ENCODE measurements around the gene EXOC6B. TPM values are rescaled to one million over a fixed set of nuclear protein-coding genes. Genes with fewer than 3 reads are reported as not detected.

Gene EXOC6B
- total and polyA plus RNA-seq, 2 of the 8 experiments (the other 6 are each of a cell fraction or from before 2014, with no cell fraction given) = 13.5 to 33.0 TPM

- H3K23me2 ChIP-seq (ENCODE audit: low read depth, low read length) = no peaks in the 10 kb centered on the region
- no peaks in the 10 kb centered on the region for H3K27me3 ChIP-seq (replicated peaks in 1 of 4; ENCODE audit: control insufficient read depth in 3 of 4, extremely low read depth in 1 of 4, insufficient read depth in 3 of 4, low read length in 3 of 4)
- H4K8ac ChIP-seq (ENCODE audit: extremely low read depth, insufficient read depth, low read length) = no peak overlapping the region
- peaks cover 0 to 6% (median 0%) of the 10 kb centered on the region in 4 experiments; a peak in 2 of 8 replicates for H3K36me3 ChIP-seq (ENCODE audit: control insufficient read depth in 2 of 4, insufficient read depth in 4 of 4, low read length in 3 of 4)
- 16% methylated on average over 4 of the region's 4 CpGs; no CpG with 5 or more reads in 1 of the 2 experiments for WGBS, 2 experiments (ENCODE audit: extremely low coverage in 1 of 2, insufficient coverage in 1 of 2, insufficient read length in 1 of 2, insufficient replicate concordance in 2 of 2, low coverage in 1 of 2, low lambda C conversion rate in 2 of 2, missing lambda C conversion rate in 1 of 2)
- no peak overlapping the region for H2BK120ac ChIP-seq (replicated peaks; ENCODE audit: low read depth, low read length)
- peaks cover 0 to 9% (median 1%) of the 10 kb centered on the region in 4 experiments; a peak in 2 of 7 replicates for H3K4me1 ChIP-seq (replicated peaks in 1 of 4; ENCODE audit: control insufficient read depth in 3 of 4, insufficient read depth in 4 of 4, low read length in 3 of 4)
- H3K14ac ChIP-seq (ENCODE audit: insufficient read length) = no peak overlapping the region
- no peak overlapping the region; the same call in 1 of the 2 replicates for H3K18ac ChIP-seq (ENCODE audit: extremely low read depth, low read length)
- peak; percentile 82 for FAIRE-seq
- H2BK20ac ChIP-seq (ENCODE audit: low read length) = no peak overlapping the region
- no peak overlapping the region for H2AFZ ChIP-seq (ENCODE audit: low read length)
- H3K79me2 ChIP-seq (ENCODE audit: control insufficient read depth in 1 of 2, insufficient read depth in 2 of 2, low read length in 2 of 2) = no peaks in the 10 kb centered on the region
- DNase-seq (ENCODE audit: low read depth in 1 of 2, low spot score in 2 of 2) = no peak
- H3K9ac ChIP-seq (replicated peaks in 1 of 4; ENCODE audit: extremely low read depth in 1 of 4, low read depth in 3 of 4, low read length in 3 of 4) = no peak overlapping the region
- H2BK12ac ChIP-seq (ENCODE audit: low read depth, low read length) = no peak overlapping the region
- no peak overlapping the region for H3K56ac ChIP-seq (replicated peaks; ENCODE audit: insufficient read length, low read depth, low read length)
- no peak overlapping the region for H4K91ac ChIP-seq (replicated peaks; ENCODE audit: insufficient read length, low read length)
- H4K5ac ChIP-seq (ENCODE audit: insufficient read length, low read depth, low read length) = no peak overlapping the region
- H3K9me3 ChIP-seq (ENCODE audit: insufficient read depth in 2 of 2, low read depth in 1 of 2, low read length in 1 of 2) = no peaks in the 10 kb centered on the region
- ChIA-PET CTCF (ENCODE audit: partially characterized antibody) (interaction anchor here (0.6 to 2.3 kb wide), 4 partner anchors 27 to 1564 kb away, joined by 3 to 9 read pairs (median 3); no protein-coding TSS in a partner anchor), POLR2A (ENCODE audit: partially characterized antibody) (interaction anchor here (0.6 to 1.1 kb wide), 2 partner anchors 12 to 731 kb away, joined by 3 read pairs; no protein-coding TSS in a partner anchor)
- H3K4me3 ChIP-seq (ENCODE audit: extremely low read depth in 1 of 4, insufficient read depth in 2 of 4, low read depth in 3 of 4, low read length in 4 of 4) = peak overlapping the region in 1 of 4 experiments; percentile 46; a peak in 2 of 8 replicates
- no peaks in the 10 kb centered on the region for H3K79me1 ChIP-seq (ENCODE audit: low read depth, low read length)
- peak overlapping the region; percentile 45; the same call in 1 of the 2 replicates for H3K27ac ChIP-seq (ENCODE audit: low read depth, low read length)
- no peak overlapping the region for H2BK5ac ChIP-seq (ENCODE audit: low read depth, low read length)
- H3K4me2 ChIP-seq (ENCODE audit: insufficient read depth in 1 of 2, low read depth in 2 of 2, low read length in 2 of 2) = peak overlapping the region; percentile 44 to 69
- H3K4ac ChIP-seq (replicated peaks; ENCODE audit: insufficient read length, low read depth, low read length) = no peak overlapping the region
- no peak overlapping the region for H2AK5ac ChIP-seq (ENCODE audit: low read depth, low read length)
- H2BK15ac ChIP-seq (ENCODE audit: low read length) = no peak overlapping the region
- H3K23ac ChIP-seq (ENCODE audit: insufficient read length) = no peak overlapping the region
- no peaks in the 10 kb centered on the region for H4K20me1 ChIP-seq (replicated peaks in 1 of 2; ENCODE audit: control insufficient read depth in 1 of 2, insufficient read depth in 2 of 2, low read length in 2 of 2)
- TF ChIP-seq MAX (IDR thresholded peaks at IDR 0.05) (peak; percentile 46; the same call in 1 of the 2 replicates), RAD21 (IDR thresholded peaks at IDR 0.05 in 1 of 2, conservative IDR thresholded peaks at IDR 0.05 in 1 of 2; ENCODE audit: low read depth in 2 of 2, low read length in 2 of 2) (no peak), E2F6 (IDR thresholded peaks at IDR 0.05) (no peak), TEAD4 (IDR thresholded peaks at IDR 0.05; ENCODE audit: low read depth, low read length) (0 out of 2 replicates have a peak, but pooled peaks have one; percentile 20), ASH2L (IDR thresholded peaks at IDR 0.05; ENCODE audit: low read length) (peak; percentile 62), TAF1 (IDR thresholded peaks at IDR 0.05; ENCODE audit: low read depth, low read length) (no peak)
Observed at GRCh38 chr2:72719416-72719815, 106.4 kb downstream of the EXOC6B start.
